ENCODE measurements around the gene FBXW11.

The FBXW11 gene

DNA sequence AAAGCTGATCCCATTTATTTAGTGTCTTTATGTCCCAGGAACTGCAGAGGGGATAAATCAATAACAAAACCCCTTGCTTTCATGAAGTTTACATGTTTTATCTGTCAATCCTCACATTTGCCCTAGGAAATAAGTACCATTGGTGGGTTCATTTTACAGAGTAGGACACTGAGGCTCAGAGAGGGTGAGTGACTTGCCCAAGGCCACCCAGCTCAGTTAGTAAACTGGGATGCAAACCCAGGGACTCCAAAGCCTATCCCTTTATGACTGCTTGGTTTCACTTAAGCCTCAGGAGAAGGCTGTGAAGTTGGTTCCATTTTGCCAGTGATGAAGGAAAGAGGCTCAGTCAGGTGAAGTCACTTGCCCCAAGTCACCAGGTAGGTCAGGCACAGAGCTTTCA, 168.9 kb downstream of the FBXW11 start:
- DNase-seq: no peak

DNA sequence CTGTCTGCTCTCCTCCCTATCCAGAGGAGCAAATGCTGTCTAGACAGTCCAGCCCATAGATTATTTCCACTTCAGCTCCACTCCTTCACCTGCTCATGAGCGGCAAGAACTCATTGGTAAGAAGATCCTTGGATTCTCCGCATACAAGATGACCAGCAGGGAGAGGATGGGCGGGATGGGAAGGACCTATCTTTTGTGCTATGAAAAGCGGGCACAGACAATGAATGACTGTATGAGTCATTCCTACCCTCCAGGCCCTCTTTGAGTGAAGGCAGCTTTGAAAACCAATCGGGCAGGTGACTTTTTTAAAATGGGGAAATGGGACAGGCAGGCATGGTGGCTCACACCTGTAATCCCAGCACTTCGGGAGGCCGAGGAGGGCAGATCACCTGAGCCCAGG, 171.4 kb downstream of the FBXW11 start:
- no peak for DNase-seq

DNA sequence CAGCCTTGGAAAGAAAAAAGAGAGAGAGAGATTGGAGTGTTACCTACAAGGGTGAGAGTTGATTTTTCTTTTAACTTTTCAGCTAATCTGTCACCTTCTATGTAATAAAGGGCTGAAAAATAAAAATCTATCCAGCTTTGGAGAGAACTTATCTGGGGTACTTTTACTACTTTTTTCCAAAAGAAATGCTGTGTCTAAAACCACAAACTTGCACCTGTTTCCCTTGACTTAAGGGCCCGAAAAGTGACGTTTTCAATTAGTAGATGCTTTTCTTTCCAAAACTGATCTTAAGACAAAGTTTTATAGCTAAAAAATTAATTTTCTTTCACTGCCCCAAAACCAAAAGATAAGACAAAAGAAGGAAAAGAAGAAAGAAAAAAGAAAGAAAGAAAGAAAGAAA, 172.0 kb downstream of the FBXW11 start:
- no peak for DNase-seq

DNA sequence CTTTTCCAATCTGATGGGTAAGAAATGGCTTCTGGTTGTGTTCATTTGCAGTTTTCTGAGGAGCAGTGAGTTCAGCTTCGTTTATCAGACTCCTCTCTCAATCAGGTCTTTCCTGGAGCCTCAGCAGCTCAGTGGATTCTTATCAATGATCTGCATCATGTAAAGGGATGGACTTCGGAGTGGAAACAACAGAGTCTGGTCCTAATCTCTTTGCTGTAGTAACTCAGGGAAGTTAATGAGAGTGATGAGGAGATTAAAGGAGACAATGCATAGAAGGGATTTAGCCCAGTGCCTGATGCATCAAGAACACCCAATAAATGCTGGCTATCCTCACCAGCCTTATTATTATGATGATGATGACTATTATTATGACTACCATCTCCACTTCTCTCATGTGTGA, 173.7 kb downstream of the FBXW11 start:
- no peak for DNase-seq

DNA sequence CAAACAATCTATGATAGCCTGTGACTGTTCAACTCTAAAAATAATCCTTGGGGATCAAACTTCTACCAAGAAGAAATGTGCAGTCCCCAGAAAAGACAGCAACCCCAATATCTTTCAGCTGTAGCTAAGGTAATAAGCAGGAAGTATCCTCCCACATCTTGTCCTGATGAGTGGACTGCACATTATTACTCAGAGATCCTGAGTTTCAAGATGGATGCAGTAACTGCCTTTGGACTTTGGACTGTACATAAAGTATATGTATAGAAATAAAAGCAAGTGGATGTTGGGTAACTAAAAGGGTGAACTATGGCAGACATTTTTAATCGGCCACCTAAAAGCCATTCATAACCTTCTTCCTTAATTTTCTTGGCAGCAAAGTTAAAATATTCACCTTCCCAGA, 175.8 kb downstream of the FBXW11 start:
- no peak for DNase-seq

DNA sequence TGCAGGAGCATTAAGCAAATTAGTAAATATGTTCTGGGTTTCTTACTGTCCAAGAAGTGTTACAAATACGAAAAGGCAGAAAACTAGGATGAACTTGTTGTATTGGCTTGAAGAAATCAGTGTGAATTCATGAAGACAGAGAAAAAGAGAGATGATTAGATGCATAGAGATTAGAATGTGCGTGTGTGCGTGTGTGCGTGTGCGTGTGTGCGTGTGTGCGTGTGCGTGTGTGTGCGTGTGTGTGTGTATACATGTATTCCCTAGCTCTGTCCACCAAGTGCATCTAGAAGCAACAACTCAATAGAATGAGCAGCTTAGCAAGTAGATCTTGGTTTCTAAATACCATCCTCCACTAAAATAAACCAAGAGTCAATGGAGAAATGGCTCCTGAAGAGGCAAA, 179.3 kb downstream of the FBXW11 start:
- no peak for DNase-seq

DNA sequence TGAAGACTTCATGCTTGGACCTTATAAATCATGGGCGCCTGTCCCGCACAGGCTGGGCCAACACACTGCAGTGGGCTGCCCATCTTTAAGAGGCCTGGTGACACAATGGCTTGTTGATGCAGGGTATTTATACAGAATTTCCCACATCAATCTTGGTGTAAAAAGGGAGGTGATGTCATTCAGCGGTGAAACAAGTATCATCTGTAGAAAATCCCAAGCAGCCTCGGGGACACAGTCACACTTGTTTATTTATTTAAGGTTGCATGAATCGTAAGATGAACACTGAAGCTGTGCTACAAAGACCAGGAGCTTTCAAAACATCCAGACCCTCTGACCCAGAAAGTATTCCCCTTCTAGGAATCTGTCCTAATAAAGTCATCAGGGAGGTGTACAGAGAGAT, 180.3 kb downstream of the FBXW11 start:
- no peak for DNase-seq

DNA sequence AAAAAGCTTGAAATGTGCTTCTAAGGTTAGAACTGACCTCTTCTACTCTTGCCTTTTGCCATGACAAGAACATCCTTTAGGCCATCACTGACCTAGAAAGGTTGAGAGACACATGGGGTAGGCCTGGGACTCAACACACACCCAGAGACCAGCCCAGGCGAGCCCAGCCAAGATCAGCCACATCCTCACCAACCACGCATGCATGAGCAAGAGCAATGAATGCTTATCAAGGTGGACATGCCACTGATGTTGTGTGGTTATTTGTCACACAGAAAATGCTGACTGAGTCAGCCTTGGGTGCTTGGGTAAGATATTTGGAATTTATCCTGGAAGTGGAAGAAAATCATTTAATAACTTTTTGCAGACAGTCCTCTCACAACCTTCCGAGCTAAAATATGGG, 181.4 kb downstream of the FBXW11 start:
- DNase-seq: no peak

DNA sequence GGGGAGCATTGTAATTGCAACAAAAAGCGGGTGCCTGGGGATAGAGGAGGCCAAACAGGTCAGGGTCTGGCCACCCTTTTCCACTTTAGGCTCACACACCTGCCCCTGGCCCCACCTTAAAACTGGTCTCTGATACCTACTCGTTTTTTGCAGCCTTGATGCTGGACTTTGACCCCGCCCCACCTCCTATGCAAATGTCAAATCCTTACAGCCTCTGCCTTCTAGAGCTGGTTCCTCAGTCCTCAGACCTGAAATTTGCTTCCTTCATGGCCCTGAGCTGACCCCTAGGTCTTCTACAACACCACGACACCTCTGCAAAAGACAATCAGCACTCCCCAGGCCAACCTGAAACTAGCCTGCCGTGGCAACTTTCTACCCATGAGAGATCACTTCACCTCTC, 183.2 kb downstream of the FBXW11 start:
- DNase-seq: no peak

DNA sequence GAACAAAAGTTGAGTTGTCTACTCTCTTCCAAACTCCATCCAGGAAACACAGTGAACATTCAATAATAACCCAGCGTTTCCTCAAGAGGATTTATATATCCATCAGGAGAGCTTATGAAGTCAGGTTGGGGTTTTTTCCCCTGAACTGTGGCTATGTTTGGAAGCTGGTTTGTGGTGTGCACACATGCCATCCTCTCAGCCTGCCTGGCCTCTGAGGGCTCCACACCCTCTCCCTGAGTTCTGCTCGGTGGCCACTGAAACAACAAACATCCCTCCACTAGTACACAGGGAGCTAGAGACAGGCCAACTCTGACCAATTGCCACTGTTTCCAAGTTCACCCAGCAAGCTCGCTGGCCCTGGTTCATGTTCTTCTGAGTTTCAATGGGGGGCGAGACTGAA, 185.2 kb downstream of the FBXW11 start:
- no peak for DNase-seq

DNA sequence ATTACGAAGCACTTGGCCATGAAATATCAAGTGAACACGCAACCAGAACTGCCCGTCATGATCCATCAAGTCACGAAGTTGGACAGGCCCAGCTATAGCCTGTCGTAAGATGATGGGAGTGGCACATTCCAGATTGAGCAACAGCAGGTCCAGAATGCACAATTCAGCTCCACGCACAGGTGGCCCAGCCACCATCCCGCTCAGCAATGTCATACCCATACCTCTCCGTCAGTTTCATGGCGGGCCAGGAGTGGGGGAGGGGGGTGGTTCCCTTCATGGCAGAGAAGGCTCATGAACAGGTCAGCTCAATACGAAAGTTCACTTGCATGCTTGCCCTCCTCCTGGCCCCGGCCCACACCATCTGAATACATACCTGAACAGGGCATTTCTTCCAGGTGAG, 185.9 kb downstream of the FBXW11 start:
- DNase-seq: no peak

DNA sequence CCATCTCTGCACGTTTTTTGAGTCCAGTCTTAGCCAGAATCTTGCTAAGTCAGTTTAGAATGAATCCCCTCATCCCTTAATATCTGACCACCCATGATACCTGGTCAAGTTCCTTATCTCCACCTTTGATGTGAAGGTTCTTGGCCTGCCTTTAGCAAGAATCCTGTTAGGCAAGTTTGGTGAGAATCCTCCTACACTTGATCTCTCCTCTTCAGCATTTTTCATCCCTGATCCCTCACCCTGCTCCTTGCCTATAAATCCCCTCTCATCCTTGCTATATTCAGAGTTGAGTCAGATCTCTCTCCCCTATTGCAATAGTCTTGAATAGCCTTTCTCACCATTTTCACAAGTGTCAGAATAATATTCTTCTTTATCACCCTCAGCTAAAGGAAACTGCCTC, 189.8 kb downstream of the FBXW11 start:
- no peak for DNase-seq

DNA sequence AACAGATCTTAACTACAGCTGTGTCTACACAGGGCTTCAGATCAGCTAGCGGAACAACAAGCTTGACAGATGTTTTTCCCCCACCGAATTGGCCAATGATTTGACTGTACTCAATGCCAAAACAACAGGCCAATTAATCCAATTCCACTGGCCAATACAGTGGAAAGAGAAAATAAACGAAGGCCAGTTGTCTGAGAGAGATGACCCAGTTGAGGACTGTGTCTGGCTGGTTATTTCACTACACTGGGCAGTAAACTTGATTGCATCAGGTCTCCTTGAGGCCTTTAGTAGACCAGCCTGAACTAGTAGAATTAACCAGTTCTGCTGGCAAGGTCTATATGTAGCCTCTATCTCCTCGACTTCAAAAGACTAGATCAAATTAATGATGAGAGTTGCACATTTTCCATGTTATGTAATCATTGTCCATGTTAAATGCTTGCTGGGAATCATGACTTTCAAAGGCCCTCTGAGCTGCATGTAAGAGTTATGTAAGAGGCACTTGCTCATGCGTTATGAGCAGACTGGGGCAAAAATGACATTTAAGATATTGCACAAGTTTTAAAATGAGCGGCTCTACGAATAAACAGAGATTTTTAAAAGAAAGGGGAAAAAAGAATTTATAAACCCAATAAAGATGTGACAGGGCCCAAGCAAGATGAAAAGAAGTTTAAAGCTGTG, 192.5 kb downstream of the FBXW11 start:
- no peak for DNase-seq

DNA sequence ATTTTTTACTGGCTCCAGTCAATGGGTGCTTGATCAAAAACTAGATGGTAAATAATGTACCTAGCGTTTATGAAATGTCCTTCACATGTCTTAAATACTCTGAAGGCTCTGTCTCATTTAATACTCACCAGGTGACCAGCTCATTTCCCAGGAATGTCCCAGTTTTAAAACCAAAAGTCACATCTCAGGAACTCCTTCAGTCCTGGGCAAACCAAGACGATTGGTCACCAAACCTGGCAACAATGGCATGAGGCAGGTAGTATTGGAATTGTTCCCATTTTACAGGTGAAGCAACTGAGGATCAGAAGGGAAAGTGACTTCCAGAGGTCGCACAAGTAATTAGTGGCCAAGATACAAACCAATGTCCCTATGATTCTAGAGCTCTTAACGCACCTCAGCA, 193.2 kb downstream of the FBXW11 start:
- no peak for DNase-seq

Measured in NCI-H1417 (cell line).